GM23338 (cell line): Measurements from ENCODE around the gene VWA7. TPM values are rescaled to one million over a fixed set of nuclear protein-coding genes. Genes with fewer than 3 reads are reported as not detected.

Source experiments
- EZH2 ChIP-seq: fragments of 200-600 bp; sonication (generic); IDR thresholded peaks from one replicate; pipeline ENCODE4 v1.8.0; 2017; ENCODE audit warnings: antibody characterized with exemption, mild to moderate bottlenecking, low read depth; ENCODE audit not compliant: unreplicated experiment
- STAT1 ChIP-seq: IDR thresholded peaks from one replicate; pipeline ENCODE4 v1.6.1; 2016; ENCODE audit warnings: antibody characterized with exemption; ENCODE audit not compliant: unreplicated experiment
- ZNF462 ChIP-seq: fragments of 250-450 bp; sonication (Bioruptor Pico); IDR thresholded peaks from 2 replicates; pipeline ENCODE4 v1.5.0; 2020; ENCODE audit warnings: mild to moderate bottlenecking, moderate library complexity
- polyA plus RNA-seq: library from polyadenylated mRNA; unstranded; fragments of >200 nt; fragmentation: Nextera tagmentation; extraction: Ambion mirVana; gene quantifications from 2 replicates; pipeline ENCODE4 v1.2.1, GENCODE V29; 2016
- total RNA-seq: library from RNA; depleted of rRNA; stranded (reverse); fragments of >200 nt; shearing (Covaris generic); gene quantifications from 2 replicates; pipeline ENCODE4 v1.2.3, GENCODE V29; 2014
- TF ChIP-seq, protein P1 (sequence below): IDR thresholded peaks from one replicate; pipeline ENCODE4 v1.6.1; 2018; ENCODE audit warnings: antibody characterized with exemption; ENCODE audit not compliant: unreplicated experiment

The VWA7 gene
- total and polyA plus RNA-seq, 2 experiments from 2014 or later: 0.07 to 0.36 TPM

GRCh38 chr6:31739639-31740396, 37.3 kb downstream of the VWA7 start, which contains the start of gene MSH5 (continued):
- TF ChIP-seq ZNF462 (CRISPR knock-in tag) (no peak), EZH2 (no peak), STAT1 (no peak)
- TF ChIP-seq, protein P1, sequence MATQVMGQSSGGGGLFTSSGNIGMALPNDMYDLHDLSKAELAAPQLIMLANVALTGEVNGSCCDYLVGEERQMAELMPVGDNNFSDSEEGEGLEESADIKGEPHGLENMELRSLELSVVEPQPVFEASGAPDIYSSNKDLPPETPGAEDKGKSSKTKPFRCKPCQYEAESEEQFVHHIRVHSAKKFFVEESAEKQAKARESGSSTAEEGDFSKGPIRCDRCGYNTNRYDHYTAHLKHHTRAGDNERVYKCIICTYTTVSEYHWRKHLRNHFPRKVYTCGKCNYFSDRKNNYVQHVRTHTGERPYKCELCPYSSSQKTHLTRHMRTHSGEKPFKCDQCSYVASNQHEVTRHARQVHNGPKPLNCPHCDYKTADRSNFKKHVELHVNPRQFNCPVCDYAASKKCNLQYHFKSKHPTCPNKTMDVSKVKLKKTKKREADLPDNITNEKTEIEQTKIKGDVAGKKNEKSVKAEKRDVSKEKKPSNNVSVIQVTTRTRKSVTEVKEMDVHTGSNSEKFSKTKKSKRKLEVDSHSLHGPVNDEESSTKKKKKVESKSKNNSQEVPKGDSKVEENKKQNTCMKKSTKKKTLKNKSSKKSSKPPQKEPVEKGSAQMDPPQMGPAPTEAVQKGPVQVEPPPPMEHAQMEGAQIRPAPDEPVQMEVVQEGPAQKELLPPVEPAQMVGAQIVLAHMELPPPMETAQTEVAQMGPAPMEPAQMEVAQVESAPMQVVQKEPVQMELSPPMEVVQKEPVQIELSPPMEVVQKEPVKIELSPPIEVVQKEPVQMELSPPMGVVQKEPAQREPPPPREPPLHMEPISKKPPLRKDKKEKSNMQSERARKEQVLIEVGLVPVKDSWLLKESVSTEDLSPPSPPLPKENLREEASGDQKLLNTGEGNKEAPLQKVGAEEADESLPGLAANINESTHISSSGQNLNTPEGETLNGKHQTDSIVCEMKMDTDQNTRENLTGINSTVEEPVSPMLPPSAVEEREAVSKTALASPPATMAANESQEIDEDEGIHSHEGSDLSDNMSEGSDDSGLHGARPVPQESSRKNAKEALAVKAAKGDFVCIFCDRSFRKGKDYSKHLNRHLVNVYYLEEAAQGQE: no peak
